ENCODE measurements around the gene LOX.

GRCh38 chr5:122031836-122032235, 46.2 kb downstream of the LOX start:
- TF ChIP-seq, protein P1, sequence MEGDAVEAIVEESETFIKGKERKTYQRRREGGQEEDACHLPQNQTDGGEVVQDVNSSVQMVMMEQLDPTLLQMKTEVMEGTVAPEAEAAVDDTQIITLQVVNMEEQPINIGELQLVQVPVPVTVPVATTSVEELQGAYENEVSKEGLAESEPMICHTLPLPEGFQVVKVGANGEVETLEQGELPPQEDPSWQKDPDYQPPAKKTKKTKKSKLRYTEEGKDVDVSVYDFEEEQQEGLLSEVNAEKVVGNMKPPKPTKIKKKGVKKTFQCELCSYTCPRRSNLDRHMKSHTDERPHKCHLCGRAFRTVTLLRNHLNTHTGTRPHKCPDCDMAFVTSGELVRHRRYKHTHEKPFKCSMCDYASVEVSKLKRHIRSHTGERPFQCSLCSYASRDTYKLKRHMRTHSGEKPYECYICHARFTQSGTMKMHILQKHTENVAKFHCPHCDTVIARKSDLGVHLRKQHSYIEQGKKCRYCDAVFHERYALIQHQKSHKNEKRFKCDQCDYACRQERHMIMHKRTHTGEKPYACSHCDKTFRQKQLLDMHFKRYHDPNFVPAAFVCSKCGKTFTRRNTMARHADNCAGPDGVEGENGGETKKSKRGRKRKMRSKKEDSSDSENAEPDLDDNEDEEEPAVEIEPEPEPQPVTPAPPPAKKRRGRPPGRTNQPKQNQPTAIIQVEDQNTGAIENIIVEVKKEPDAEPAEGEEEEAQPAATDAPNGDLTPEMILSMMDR (conservative IDR thresholded peaks at IDR 0.05; ENCODE audit: low read depth in 2 of 2), result no peak
- TF ChIP-seq JUNB (IDR thresholded peaks at IDR 0.05; ENCODE audit: unreplicated experiment) (no peak), POLR2AphosphoS5 (IDR thresholded peaks at IDR 0.05; ENCODE audit: low read depth) (no peak), EZH2 (IDR thresholded peaks at IDR 0.05; ENCODE audit: low read depth, unreplicated experiment) (no peak)
- TF ChIP-seq, protein P2, sequence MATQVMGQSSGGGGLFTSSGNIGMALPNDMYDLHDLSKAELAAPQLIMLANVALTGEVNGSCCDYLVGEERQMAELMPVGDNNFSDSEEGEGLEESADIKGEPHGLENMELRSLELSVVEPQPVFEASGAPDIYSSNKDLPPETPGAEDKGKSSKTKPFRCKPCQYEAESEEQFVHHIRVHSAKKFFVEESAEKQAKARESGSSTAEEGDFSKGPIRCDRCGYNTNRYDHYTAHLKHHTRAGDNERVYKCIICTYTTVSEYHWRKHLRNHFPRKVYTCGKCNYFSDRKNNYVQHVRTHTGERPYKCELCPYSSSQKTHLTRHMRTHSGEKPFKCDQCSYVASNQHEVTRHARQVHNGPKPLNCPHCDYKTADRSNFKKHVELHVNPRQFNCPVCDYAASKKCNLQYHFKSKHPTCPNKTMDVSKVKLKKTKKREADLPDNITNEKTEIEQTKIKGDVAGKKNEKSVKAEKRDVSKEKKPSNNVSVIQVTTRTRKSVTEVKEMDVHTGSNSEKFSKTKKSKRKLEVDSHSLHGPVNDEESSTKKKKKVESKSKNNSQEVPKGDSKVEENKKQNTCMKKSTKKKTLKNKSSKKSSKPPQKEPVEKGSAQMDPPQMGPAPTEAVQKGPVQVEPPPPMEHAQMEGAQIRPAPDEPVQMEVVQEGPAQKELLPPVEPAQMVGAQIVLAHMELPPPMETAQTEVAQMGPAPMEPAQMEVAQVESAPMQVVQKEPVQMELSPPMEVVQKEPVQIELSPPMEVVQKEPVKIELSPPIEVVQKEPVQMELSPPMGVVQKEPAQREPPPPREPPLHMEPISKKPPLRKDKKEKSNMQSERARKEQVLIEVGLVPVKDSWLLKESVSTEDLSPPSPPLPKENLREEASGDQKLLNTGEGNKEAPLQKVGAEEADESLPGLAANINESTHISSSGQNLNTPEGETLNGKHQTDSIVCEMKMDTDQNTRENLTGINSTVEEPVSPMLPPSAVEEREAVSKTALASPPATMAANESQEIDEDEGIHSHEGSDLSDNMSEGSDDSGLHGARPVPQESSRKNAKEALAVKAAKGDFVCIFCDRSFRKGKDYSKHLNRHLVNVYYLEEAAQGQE (IDR thresholded peaks at IDR 0.05; ENCODE audit: unreplicated experiment), result no peak

All from GM23338 (cell line).